M059J (cell line): Measurements from ENCODE around the gene SMURF1. TPM values are rescaled to one million over a fixed set of nuclear protein-coding genes. Genes with fewer than 3 reads are reported as not detected.
A peak's percentile ranks its signal among the peaks of the same experiment; 100 is the strongest.
"Not testable (repeated sequence)": the region's sequence is repeated elsewhere in the genome, so short reads cannot be mapped to it uniquely, and the experiment has no call there.

Experiments used
- DNase-seq: peaks from one replicate; pipeline ENCODE4 v3.0.0-alpha.2; 2012; ENCODE audit warnings: low read depth
- total RNA-seq: library from RNA; depleted of rRNA; stranded (reverse); fragments of >200 nt; shearing (Covaris generic); gene quantifications from 2 replicates; pipeline ENCODE4 v1.2.3, GENCODE V29; 2014

SMURF1 gene
- total RNA-seq, 1 experiment from 2014 or later = 21.1 TPM

DNA sequence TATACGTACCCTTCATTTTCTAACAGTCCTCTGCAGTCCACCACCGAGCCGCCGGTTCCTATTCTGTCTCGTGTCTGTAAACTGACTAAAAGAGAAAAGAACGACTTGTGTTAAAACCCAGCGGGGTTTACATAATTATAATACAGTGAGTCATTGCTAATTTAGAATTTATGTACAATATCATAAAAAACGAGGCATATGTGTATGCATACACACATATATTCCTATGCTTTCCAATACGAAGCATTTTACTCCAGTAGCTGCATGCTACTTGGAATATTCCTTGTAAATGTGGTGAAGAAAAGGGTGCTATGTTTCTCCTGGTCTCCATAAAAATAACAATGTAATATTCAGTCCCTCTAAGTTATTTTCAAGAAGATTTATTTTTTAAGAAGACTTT is 89.1 kb downstream of the SMURF1 start:
- DNase-seq = no peak

- peak; percentile 30 for DNase-seq
Measured at GRCh38 chr7:99050971-99051370, 92.9 kb downstream of the SMURF1 start.

- no peak for DNase-seq
Measured at GRCh38 chr7:99047526-99048077, 96.3 kb downstream of the SMURF1 start.

GRCh38 chr7:99046722-99047121 is 97.2 kb downstream of the SMURF1 start:
- DNase-seq = no peak

- DNase-seq = not testable (repeated sequence)
Measured at GRCh38 chr7:99046262-99046661, 97.6 kb downstream of the SMURF1 start.

GRCh38 chr7:99044858-99045257 is 99.0 kb downstream of the SMURF1 start:
- not testable (repeated sequence) for DNase-seq

- DNase-seq = no peak
Measured at GRCh38 chr7:99042957-99043356, 101.0 kb downstream of the SMURF1 start.

DNA sequence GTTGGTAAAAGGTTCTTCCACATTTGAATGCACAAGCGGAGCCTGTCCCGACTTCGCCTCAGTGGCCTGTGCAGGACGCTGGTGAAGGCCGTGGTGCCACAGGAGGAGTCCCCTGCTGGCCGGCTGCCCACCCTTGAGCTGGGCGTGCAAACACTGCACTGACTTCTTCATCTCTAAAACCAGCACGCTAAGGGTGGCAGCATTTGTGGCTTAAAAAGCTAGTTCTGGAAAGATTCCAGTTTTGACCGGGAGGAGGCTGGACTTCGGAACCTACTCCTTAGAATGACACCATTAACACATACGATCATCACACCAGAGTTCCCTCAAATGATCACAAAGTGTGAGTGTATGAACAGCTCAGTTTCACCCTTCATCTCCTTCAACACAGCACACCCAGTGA is 102.4 kb downstream of the SMURF1 start:
- DNase-seq = no peak

GRCh38 chr7:99040104-99040958 is 103.6 kb downstream of the SMURF1 start:
- DNase-seq = peak; percentile 85

- no peak for DNase-seq
Measured at GRCh38 chr7:99039384-99039891, 104.5 kb downstream of the SMURF1 start.

DNA sequence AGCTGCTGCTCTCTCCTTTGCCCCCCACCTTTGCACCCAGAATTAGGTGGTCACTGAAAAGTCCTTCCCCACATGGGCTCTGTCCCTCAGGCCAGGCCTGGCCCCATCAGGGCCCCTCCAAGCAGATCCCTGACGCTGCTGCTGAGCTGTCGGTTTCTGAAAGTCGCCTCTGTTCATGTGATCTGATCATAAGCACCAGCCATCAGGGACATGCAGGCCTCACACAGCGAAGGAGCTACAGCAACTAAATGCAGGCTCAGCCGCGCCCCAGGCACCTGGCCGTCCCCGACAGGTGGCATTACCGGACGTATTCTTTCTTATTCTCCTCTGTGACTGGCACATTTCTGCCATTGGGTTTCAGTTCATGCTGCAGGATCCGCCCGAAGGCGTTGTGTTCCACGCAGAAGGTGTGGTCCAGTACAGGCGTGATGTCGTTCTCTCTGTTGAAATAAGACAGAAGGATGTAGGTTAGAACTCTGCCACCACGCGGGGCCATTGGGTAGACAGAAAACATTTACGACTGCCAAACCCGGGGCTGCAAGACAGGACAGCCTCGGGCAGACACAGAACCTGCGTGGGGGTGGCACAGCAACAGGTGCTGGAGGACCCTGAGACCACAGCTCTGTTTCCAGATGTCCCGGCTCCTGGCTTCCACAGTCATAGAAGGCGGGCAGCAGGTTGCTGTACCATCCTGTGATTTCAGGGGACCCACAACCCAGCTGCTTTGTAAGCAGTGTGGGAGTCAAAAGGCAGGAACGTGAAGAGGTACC is 105.6 kb downstream of the SMURF1 start:
- DNase-seq = no peak

DNA sequence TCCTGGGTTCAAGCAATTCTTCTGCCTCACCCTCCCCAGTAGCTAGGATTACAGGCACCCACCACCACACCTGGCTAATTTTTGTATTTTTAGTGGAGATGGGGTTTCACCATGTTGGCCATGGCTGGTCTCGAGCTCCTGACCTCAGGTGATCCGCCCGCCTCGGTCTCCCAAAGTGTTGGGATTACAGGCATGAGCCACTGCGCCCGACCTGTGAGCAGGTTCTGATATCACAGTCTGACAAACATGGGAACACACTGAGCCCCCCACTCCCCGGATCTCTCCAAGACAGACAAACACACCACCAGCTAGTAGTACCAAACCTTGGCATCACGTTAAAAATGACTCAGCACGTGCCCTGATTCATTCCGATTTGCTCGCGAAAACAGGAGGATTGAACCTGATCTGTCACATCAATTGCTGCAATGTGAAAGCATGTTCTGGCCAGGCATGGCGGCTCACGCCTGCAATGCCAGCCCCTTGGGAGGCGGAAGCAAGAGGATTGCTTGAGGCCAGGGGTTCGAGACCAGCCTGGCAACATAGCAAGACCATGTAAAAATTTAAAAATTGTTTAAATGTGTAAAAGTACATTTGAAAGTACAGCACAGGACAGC is 106.5 kb downstream of the SMURF1 start:
- peak; percentile 24 for DNase-seq

- peak; percentile 27 for DNase-seq
Measured at GRCh38 chr7:99036546-99037111, 107.3 kb downstream of the SMURF1 start.

DNA sequence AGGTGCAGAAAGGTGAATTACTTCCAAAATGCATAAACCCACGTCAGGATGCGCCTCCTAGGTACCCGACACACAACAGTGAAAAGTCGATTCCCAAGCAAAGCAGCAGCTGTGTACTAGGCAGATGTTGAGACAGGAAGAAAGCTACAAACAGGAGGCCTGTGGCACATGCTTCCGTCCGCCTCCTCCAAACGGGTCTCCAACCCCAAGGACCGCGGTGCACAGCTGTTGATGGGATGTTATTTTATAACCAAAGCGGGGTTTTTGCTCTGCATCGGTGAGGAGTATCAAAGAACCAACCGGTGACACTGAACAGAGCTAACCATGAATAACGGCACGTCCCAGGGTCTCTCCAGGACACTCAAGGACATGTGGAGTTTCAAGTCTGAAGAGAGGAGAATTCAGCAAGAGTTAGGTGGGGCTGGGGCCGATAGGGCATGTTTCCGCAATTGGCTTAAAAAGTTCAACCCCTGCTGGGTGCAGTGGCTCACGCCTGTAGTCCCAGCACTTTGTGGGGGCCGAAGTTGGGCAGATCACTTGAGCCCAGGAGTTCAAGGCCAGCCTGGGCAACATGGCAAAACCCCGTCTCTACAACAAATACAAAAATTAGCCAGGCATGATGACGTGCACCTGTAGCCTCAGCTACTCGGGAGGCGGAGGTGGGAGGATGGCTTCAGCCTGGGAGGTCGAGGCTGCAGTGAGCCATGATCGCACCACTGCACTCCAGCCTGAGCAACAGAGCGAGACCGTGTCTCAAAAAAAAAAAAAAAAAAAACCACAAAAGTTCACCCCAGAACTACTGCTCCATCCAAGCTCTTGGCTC is 108.0 kb downstream of the SMURF1 start:
- no peak for DNase-seq

DNA sequence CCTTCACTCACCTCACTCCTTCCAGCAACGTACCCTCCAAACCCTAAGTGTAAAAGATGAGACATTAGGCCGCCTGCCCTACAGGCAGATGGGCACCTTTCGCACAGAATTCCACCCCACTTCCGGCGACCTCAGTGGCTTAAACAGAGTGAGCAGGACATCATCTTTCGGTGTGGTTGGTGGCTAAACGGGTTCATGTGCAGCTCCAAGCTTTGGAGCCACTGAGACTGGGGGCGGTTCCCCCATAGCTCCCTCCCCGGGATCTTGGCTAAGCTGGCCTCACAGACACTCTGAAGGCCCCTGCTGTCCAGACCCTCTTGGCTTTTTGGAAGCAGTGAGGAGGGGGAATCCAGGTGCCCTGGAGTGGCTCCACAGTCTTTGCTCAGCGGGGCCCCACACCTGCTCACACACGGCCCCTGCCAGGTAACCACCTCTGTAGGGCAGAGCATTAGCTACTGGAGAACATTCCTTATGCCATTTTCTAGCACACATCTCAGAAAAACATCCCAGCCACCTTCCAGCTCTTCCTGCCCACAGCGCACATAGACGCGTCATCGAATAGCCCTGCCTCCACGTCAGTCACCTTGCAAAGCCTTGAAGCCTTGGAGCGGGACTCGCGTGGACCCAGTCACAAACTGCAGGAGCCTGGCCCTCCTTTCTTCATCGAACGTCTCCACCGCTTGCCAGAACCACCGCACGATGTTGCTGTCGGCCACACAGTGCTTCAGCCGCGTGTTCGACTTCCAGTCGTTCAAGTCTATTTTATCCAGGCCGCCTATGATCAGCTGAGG is 108.8 kb downstream of the SMURF1 start:
- no peak for DNase-seq

DNA sequence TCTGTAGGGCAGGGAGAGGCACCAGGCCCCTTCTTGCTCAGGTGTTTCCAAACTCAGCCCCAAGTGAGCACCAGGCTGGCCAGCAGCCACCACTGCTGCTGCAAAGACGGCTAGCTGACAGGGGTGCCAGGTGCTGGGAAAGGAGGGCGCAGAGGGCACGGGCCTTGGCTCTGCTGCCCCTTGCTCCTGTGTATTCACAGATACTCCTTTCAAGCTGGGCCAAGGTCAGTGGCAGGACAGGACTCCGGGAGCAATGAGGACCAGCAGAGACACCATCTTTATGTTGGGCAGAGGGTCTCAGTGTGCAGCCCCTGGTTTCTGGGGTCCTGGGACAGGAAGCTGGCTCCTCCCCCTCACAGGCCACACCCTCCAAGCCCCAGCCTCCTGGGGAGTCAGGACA is 110.1 kb downstream of the SMURF1 start:
- DNase-seq = no peak

DNA sequence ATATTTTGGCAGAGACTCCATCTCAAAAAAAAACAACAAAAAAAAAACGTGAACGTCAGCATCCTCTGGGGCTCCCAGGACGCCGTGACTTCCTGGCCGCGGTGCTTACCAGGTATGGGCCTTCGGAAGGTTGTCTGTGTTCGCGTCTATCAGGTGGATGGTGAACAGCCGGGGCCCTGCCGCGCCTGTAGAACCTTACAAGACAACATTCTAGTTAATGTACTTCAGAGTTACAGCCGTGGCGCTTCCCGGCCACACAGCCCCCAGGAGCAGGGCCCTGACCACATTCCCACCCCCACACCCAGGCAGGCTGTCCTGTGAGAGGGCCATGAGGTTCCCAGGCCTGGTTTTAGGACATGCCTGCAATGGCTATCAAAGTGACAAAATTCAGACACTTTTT is 111.0 kb downstream of the SMURF1 start:
- DNase-seq = no peak

GRCh38 chr7:99031496-99031895 is 112.4 kb downstream of the SMURF1 start:
- no peak for DNase-seq

DNA sequence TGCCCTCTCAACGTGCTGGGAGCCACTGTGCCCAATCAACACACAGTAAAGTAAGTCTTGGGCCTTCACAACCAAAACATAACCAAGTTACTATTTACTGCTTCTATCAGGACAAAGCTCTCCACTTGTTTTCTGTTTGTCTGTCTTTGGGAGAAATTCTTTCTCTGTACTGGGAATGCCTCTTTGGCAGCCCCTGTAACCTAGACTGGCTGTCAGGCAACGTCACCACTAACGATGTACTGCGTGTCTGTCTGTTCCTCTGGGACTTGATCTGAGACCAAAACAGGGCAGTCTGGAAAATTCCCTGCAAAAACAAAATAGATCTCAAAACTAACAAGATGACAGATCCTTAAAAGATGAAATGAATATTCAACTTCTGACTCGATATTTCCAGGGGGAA is 113.0 kb downstream of the SMURF1 start:
- DNase-seq = no peak

- DNase-seq = no peak
Measured at GRCh38 chr7:99030457-99030856, 113.5 kb downstream of the SMURF1 start.
